ENCODE results near the gene DCPS.

DNA sequence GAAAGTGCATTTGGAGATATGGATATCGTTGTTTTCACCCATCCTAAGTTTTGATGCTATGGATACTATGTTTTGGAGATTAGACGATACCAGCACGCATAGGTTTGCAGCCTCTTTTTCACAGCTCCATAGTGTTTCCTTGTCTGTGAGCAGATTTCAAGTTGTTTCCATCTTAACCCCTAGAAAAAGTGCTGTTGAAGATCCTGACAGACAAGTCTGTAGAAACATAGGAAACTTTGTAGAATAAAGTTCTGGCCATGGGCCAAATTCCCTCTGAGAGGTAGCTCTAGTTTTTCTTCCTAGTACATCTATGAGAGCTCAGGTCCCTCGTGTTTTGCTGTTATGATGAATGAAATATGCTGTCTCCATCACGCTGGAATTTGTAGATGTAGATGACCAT lies 84.0 kb downstream of the DCPS start:
- TF ChIP-seq, protein P1, sequence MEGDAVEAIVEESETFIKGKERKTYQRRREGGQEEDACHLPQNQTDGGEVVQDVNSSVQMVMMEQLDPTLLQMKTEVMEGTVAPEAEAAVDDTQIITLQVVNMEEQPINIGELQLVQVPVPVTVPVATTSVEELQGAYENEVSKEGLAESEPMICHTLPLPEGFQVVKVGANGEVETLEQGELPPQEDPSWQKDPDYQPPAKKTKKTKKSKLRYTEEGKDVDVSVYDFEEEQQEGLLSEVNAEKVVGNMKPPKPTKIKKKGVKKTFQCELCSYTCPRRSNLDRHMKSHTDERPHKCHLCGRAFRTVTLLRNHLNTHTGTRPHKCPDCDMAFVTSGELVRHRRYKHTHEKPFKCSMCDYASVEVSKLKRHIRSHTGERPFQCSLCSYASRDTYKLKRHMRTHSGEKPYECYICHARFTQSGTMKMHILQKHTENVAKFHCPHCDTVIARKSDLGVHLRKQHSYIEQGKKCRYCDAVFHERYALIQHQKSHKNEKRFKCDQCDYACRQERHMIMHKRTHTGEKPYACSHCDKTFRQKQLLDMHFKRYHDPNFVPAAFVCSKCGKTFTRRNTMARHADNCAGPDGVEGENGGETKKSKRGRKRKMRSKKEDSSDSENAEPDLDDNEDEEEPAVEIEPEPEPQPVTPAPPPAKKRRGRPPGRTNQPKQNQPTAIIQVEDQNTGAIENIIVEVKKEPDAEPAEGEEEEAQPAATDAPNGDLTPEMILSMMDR (IDR thresholded peaks at IDR 0.05), result no peak
- TF ChIP-seq POLR2AphosphoS5 (IDR thresholded peaks at IDR 0.05; ENCODE audit: insufficient read depth in 1 of 2, low read depth in 1 of 2), result no peak
